PC-3 (cell line): ENCODE measurements around the gene HNRNPU.

ENCODE experiments used
- EZH2 ChIP-seq: fragments of 300-600 bp; sonication (generic); IDR thresholded peaks from one replicate; pipeline ENCODE4 v1.6.1; 2017; ENCODE audit warnings: antibody characterized with exemption, mild to moderate bottlenecking, low read length; ENCODE audit not compliant: unreplicated experiment
- EZH2phosphoT487 ChIP-seq: fragments of 300-600 bp; sonication (generic); IDR thresholded peaks from 2 replicates; pipeline ENCODE4 v1.6.1; 2018; ENCODE audit warnings: mild to moderate bottlenecking, antibody characterized with exemption, low read length, borderline replicate concordance
- TF ChIP-seq, protein P1 (sequence below): fragments of 300-600 bp; sonication (generic); conservative IDR thresholded peaks from 2 replicates; pipeline ENCODE4 v1.5.1; 2017; ENCODE audit warnings: antibody characterized with exemption, low read depth, mild to moderate bottlenecking, low read length

GRCh38 chr1:244897476-244898254 lies 33.3 kb upstream of the HNRNPU start:
- TF ChIP-seq, protein P1, sequence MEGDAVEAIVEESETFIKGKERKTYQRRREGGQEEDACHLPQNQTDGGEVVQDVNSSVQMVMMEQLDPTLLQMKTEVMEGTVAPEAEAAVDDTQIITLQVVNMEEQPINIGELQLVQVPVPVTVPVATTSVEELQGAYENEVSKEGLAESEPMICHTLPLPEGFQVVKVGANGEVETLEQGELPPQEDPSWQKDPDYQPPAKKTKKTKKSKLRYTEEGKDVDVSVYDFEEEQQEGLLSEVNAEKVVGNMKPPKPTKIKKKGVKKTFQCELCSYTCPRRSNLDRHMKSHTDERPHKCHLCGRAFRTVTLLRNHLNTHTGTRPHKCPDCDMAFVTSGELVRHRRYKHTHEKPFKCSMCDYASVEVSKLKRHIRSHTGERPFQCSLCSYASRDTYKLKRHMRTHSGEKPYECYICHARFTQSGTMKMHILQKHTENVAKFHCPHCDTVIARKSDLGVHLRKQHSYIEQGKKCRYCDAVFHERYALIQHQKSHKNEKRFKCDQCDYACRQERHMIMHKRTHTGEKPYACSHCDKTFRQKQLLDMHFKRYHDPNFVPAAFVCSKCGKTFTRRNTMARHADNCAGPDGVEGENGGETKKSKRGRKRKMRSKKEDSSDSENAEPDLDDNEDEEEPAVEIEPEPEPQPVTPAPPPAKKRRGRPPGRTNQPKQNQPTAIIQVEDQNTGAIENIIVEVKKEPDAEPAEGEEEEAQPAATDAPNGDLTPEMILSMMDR, result no peak
- TF ChIP-seq EZH2 (no peak), EZH2phosphoT487 (no peak)
